ENCODE data around the gene PLSCR5.
A peak's percentile ranks its signal among the peaks of the same experiment; 100 is the strongest.

DNA sequence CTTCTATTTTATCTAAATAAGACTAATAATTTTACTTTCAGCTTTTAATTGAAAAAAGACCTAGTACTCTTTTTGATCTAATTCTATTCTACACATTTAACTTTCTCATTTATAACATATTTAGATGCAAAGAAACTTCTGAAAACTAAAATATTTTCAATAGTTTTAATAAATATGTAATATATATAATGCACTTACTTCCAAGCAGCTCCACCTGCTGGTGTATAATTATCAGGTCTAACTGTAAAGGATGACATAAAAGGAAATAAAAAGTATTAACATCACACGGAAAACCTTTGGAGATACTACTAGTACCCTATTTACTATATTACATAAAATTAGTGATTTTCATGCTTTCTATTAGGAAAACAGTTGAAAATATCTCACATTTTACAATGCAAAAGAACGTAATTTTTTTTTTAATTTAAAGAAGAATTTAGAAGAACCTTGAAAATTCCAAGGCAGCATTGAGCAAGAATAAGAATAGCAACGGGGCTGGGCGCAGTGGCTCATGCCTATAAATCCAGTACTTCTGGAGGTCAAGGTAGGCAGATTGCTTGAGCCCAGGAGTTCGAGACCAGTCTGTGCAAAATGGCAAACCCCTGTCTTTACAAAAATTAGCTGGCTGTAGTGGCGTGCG, 10.2 kb downstream of the PLSCR5 start:
- TF ChIP-seq POLR2A (IDR thresholded peaks at IDR 0.05) = no peak
- no peak for TF ChIP-seq POLR2AphosphoS5 (IDR thresholded peaks at IDR 0.05)
- TF ChIP-seq, protein P1, sequence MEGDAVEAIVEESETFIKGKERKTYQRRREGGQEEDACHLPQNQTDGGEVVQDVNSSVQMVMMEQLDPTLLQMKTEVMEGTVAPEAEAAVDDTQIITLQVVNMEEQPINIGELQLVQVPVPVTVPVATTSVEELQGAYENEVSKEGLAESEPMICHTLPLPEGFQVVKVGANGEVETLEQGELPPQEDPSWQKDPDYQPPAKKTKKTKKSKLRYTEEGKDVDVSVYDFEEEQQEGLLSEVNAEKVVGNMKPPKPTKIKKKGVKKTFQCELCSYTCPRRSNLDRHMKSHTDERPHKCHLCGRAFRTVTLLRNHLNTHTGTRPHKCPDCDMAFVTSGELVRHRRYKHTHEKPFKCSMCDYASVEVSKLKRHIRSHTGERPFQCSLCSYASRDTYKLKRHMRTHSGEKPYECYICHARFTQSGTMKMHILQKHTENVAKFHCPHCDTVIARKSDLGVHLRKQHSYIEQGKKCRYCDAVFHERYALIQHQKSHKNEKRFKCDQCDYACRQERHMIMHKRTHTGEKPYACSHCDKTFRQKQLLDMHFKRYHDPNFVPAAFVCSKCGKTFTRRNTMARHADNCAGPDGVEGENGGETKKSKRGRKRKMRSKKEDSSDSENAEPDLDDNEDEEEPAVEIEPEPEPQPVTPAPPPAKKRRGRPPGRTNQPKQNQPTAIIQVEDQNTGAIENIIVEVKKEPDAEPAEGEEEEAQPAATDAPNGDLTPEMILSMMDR (IDR thresholded peaks at IDR 0.05) = peak in 2 of 7 experiments; percentile 22 to 29

Measured in stomach (tissue), 4 donors.